Measurements from ENCODE around the gene LRRC49. TPM values are rescaled to one million over a fixed set of nuclear protein-coding genes. Genes with fewer than 3 reads are reported as not detected.

Gene LRRC49
- total and polyA plus RNA-seq, 2 of the 13 experiments (the other 11 are each of a cell fraction or from before 2014, with no cell fraction given), result 0.57 to 1.00 TPM

DNA sequence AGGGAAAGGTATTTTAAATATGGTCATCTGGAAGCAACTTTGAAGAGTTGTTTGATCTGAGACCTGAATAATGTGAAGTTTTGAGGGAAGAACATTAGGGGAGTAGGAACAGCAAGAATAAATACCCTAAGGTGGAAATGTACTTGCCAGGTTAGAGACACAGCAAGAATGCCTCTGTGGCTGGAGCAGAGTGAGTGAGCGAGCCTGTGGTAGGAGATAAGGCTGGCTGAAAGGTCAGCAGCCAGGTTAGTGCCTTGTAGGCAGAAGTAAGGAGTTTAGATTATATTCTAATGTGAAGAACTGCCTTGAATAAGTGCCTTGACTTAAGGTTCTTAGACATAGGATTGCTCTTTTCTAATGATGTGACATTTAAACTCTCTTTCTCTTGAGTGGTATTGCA lies 18.3 kb downstream of the LRRC49 start:
- Histone ChIP-seq H3K9me3 (ENCODE audit: low read length) (peaks cover 25% of the 10 kb centered on the region), H3K4me1 (ENCODE audit: insufficient read depth, low read length) (no peaks in the 10 kb centered on the region), H3K36me3 (replicated peaks in 1 of 2; ENCODE audit: control insufficient read depth in 1 of 2, insufficient read depth in 2 of 2, low read length in 2 of 2) (no peaks in the 10 kb centered on the region), H3K79me2 (ENCODE audit: insufficient read depth, low read length) (no peaks in the 10 kb centered on the region), H3K4me2 (ENCODE audit: low read depth, low read length) (no peak overlapping the region), H2AFZ (ENCODE audit: low read length) (no peak overlapping the region), H3K4me3 (replicated peaks in 1 of 3; ENCODE audit: insufficient read depth in 1 of 3, low read depth in 2 of 3, low read length in 3 of 3) (no peak overlapping the region), H3K9ac (ENCODE audit: insufficient read depth, low read depth, low read length) (no peak overlapping the region), H3K27me3 (ENCODE audit: control insufficient read depth in 1 of 2, insufficient read depth in 2 of 2, low read length in 2 of 2) (no peaks in the 10 kb centered on the region), H4K20me1 (ENCODE audit: insufficient read depth, low read length) (no peaks in the 10 kb centered on the region), H3K27ac (ENCODE audit: extremely low read length, insufficient read depth, low read length) (no peak overlapping the region)
- POLR2A ChIA-PET, result no interaction called here
- CTCF ChIA-PET (ENCODE audit: low intra/inter-chr PET ratio, low total read pairs), result no interaction called here
- intact Hi-C loops (cut with micrococcal nuclease; ENCODE audit: unreplicated experiment), result no loop called here
- no peak for ATAC-seq
- in situ Hi-C loops (cut with HindIII; ENCODE audit: extremely low pct_ligation_motif_present, low pct_unique_long_range_greater_than_20kb), result no loop called here
- no TSS peak for BruUV-seq (replicated peaks)
- WGBS (ENCODE audit: low lambda C conversion rate), result 52% methylated on average over 1 of the region's 1 CpG
- no peak for DNase-seq (ENCODE audit: low spot score)
- no peak for FAIRE-seq
- TF ChIP-seq ZNF232 (CRISPR knock-in tag; IDR thresholded peaks at IDR 0.05; ENCODE audit: borderline replicate concordance), result no peak
- TF ChIP-seq KAT2B (IDR thresholded peaks at IDR 0.05; ENCODE audit: borderline replicate concordance, low read depth, low read length), result no peak
- TF ChIP-seq, protein P1, sequence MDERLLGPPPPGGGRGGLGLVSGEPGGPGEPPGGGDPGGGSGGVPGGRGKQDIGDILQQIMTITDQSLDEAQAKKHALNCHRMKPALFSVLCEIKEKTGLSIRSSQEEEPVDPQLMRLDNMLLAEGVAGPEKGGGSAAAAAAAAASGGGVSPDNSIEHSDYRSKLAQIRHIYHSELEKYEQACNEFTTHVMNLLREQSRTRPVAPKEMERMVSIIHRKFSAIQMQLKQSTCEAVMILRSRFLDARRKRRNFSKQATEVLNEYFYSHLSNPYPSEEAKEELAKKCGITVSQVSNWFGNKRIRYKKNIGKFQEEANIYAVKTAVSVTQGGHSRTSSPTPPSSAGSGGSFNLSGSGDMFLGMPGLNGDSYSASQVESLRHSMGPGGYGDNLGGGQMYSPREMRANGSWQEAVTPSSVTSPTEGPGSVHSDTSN (CRISPR knock-in tag; IDR thresholded peaks at IDR 0.05), result no peak

- Histone ChIP-seq H3K9ac (ENCODE audit: insufficient read depth, low read depth, low read length) (no peak overlapping the region), H3K79me2 (ENCODE audit: insufficient read depth, low read length) (no peaks in the 10 kb centered on the region), H3K4me2 (ENCODE audit: low read depth, low read length) (no peak overlapping the region), H2AFZ (ENCODE audit: low read length) (no peak overlapping the region), H3K4me3 (replicated peaks in 1 of 3; ENCODE audit: insufficient read depth in 1 of 3, low read depth in 2 of 3, low read length in 3 of 3) (no peak overlapping the region), H3K4me1 (ENCODE audit: insufficient read depth, low read length) (no peaks in the 10 kb centered on the region), H3K36me3 (replicated peaks in 1 of 2; ENCODE audit: control insufficient read depth in 1 of 2, insufficient read depth in 2 of 2, low read length in 2 of 2) (no peaks in the 10 kb centered on the region), H3K27ac (ENCODE audit: extremely low read length, insufficient read depth, low read length) (no peak overlapping the region), H4K20me1 (ENCODE audit: insufficient read depth, low read length) (no peaks in the 10 kb centered on the region), H3K9me3 (ENCODE audit: low read length) (peaks cover 20% of the 10 kb centered on the region), H3K27me3 (ENCODE audit: control insufficient read depth in 1 of 2, insufficient read depth in 2 of 2, low read length in 2 of 2) (no peaks in the 10 kb centered on the region)
- in situ Hi-C loops (cut with HindIII; ENCODE audit: extremely low pct_ligation_motif_present, low pct_unique_long_range_greater_than_20kb) (no loop called here), intact Hi-C loops (cut with micrococcal nuclease; ENCODE audit: unreplicated experiment) (no loop called here)
- ChIA-PET POLR2A (no interaction called here), CTCF (ENCODE audit: low intra/inter-chr PET ratio, low total read pairs) (no interaction called here)
- no TSS peak for BruUV-seq (replicated peaks)
- ATAC-seq (no peak), DNase-seq (ENCODE audit: low spot score) (no peak), FAIRE-seq (no peak)
- WGBS (ENCODE audit: low lambda C conversion rate), result 25% methylated on average over 1 of the region's 1 CpG
- TF ChIP-seq ZKSCAN8 (CRISPR knock-in tag; IDR thresholded peaks at IDR 0.05; ENCODE audit: borderline replicate concordance) (no peak), WIZ (CRISPR knock-in tag; IDR thresholded peaks at IDR 0.05) (no peak), ZNF10 (CRISPR knock-in tag; IDR thresholded peaks at IDR 0.05; ENCODE audit: borderline replicate concordance, low read depth) (no peak), HDAC1 (CRISPR knock-in tag; IDR thresholded peaks at IDR 0.05) (no peak), ZNF598 (CRISPR knock-in tag; IDR thresholded peaks at IDR 0.05; ENCODE audit: borderline replicate concordance) (no peak), KDM5A (IDR thresholded peaks at IDR 0.05; ENCODE audit: borderline replicate concordance, low read length) (no peak), MXI1 (IDR thresholded peaks at IDR 0.05; ENCODE audit: borderline replicate concordance, low read depth, low read length) (no peak), NBN (conservative IDR thresholded peaks at IDR 0.05) (no peak), NFIC (IDR thresholded peaks at IDR 0.05; ENCODE audit: low read length) (no peak), GLI4 (CRISPR knock-in tag; IDR thresholded peaks at IDR 0.05; ENCODE audit: borderline replicate concordance) (no peak), HNRNPK (IDR thresholded peaks at IDR 0.05; ENCODE audit: low read depth, low read length, poor library complexity, severe bottlenecking) (no peak)
- TF ChIP-seq, protein P2, sequence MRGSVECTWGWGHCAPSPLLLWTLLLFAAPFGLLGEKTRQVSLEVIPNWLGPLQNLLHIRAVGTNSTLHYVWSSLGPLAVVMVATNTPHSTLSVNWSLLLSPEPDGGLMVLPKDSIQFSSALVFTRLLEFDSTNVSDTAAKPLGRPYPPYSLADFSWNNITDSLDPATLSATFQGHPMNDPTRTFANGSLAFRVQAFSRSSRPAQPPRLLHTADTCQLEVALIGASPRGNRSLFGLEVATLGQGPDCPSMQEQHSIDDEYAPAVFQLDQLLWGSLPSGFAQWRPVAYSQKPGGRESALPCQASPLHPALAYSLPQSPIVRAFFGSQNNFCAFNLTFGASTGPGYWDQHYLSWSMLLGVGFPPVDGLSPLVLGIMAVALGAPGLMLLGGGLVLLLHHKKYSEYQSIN (CRISPR knock-in tag; IDR thresholded peaks at IDR 0.05; ENCODE audit: borderline replicate concordance), result no peak
Observed at GRCh38 chr15:70912187-70912586, 19.6 kb downstream of the LRRC49 start.

Measured in HepG2 (cell line).